Measurements from ENCODE around the gene BROX.

DNA sequence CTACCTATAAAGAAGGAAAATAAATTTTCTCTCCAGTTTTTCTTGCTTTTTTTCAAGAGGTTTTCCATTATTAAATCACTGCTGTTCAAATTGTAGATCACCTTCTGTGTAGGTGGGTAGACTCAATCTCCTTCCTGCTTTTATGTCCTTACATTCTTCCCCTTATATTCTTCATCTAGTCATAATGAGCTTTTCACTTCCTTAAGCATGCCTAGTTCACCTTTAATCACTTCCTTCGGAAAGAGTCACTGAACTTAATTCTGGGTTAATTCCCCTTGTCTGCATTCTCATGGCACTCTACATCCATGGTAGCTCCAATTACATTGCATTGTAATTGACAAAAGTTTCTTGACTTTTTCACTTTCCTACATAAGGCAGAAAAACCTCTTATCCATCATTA is 18.5 kb downstream of the BROX start:
- TF ChIP-seq POLR2AphosphoS5 (IDR thresholded peaks at IDR 0.05; ENCODE audit: borderline replicate concordance, low read depth, low read length) = no peak
- TF ChIP-seq EZH2 (IDR thresholded peaks at IDR 0.05) = no peak
- TF ChIP-seq FOXP2 (optimal IDR thresholded peaks at IDR 0.05; ENCODE audit: control extremely low read depth, extremely low read length, insufficient read depth) = no peak
